ENCODE measurements around the gene ACSS1.

Gene ACSS1

DNA sequence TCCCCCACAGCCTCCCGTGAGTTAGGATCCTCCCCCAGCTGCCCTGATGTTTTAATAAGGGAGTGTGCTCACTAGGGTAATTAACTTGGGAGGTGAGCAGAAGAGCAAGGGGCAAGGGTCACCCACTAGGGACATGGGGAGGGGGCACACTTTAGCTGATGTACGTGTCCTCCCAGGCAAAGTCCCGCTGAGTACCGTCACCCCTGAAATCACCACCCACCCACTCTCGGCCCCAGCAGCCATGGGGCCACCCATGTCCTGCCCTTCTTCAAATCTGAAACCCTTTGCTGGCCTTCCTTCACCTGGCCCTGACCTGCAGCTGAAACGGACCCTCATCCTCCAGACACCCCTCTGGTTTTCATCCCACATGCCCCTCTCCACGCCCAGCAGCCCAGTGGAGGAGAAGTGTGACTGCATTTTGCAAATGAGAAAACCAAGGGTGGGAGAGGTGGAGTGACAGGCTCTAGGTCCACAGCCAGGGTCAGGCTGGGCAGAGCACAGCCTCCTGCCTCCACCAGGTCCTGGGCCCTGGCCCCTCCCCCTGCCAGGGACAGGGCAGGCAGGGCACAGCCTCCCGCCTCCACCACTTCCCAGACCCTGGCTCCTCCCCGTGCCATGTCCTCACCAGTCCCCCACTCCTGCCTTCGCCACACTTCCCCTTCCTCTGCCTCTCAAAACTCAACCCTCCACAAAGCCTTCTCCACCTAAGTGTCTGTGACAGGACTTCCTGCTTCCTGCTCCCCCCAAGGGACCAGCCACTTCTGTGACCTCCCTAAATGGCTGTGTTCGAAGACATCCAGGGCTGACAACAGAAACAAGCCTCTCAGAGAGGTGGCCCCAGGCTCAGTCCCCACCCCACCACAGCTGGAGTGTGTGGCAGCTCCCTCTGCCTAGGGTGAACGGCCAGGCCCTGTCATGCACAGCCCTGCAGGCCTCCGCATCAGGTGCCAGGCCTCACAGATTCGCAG, 15.1 kb downstream of the ACSS1 start:
- TF ChIP-seq TOX (CRISPR knock-in tag; IDR thresholded peaks at IDR 0.05; ENCODE audit: borderline replicate concordance) (no peak), OSR1 (CRISPR knock-in tag; IDR thresholded peaks at IDR 0.05) (no peak), BACH2 (CRISPR knock-in tag; IDR thresholded peaks at IDR 0.05; ENCODE audit: borderline replicate concordance) (no peak), ZC3H10 (CRISPR knock-in tag; IDR thresholded peaks at IDR 0.05) (no peak), ISL1 (CRISPR knock-in tag; IDR thresholded peaks at IDR 0.05) (no peak), TCF4 (CRISPR knock-in tag; IDR thresholded peaks at IDR 0.05; ENCODE audit: borderline replicate concordance) (no peak), ZNF8 (CRISPR knock-in tag; IDR thresholded peaks at IDR 0.05) (no peak), ZFP3 (CRISPR knock-in tag; IDR thresholded peaks at IDR 0.05) (no peak), ZNF565 (CRISPR knock-in tag; conservative IDR thresholded peaks at IDR 0.05; ENCODE audit: low read depth) (no peak), PPARA (CRISPR knock-in tag; IDR thresholded peaks at IDR 0.05; ENCODE audit: borderline replicate concordance) (no peak), ZNF70 (CRISPR knock-in tag; IDR thresholded peaks at IDR 0.05) (no peak)
- TF ChIP-seq, protein P1, sequence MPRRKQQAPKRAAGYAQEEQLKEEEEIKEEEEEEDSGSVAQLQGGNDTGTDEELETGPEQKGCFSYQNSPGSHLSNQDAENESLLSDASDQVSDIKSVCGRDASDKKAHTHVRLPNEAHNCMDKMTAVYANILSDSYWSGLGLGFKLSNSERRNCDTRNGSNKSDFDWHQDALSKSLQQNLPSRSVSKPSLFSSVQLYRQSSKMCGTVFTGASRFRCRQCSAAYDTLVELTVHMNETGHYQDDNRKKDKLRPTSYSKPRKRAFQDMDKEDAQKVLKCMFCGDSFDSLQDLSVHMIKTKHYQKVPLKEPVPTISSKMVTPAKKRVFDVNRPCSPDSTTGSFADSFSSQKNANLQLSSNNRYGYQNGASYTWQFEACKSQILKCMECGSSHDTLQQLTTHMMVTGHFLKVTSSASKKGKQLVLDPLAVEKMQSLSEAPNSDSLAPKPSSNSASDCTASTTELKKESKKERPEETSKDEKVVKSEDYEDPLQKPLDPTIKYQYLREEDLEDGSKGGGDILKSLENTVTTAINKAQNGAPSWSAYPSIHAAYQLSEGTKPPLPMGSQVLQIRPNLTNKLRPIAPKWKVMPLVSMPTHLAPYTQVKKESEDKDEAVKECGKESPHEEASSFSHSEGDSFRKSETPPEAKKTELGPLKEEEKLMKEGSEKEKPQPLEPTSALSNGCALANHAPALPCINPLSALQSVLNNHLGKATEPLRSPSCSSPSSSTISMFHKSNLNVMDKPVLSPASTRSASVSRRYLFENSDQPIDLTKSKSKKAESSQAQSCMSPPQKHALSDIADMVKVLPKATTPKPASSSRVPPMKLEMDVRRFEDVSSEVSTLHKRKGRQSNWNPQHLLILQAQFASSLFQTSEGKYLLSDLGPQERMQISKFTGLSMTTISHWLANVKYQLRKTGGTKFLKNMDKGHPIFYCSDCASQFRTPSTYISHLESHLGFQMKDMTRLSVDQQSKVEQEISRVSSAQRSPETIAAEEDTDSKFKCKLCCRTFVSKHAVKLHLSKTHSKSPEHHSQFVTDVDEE (CRISPR knock-in tag; IDR thresholded peaks at IDR 0.05) = no peak
- TF ChIP-seq, protein P2, sequence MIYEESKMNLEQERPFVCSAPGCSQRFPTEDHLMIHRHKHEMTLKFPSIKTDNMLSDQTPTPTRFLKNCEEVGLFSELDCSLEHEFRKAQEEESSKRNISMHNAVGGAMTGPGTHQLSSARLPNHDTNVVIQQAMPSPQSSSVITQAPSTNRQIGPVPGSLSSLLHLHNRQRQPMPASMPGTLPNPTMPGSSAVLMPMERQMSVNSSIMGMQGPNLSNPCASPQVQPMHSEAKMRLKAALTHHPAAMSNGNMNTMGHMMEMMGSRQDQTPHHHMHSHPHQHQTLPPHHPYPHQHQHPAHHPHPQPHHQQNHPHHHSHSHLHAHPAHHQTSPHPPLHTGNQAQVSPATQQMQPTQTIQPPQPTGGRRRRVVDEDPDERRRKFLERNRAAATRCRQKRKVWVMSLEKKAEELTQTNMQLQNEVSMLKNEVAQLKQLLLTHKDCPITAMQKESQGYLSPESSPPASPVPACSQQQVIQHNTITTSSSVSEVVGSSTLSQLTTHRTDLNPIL (CRISPR knock-in tag; IDR thresholded peaks at IDR 0.05; ENCODE audit: low read depth) = no peak
- TF ChIP-seq, protein P3, sequence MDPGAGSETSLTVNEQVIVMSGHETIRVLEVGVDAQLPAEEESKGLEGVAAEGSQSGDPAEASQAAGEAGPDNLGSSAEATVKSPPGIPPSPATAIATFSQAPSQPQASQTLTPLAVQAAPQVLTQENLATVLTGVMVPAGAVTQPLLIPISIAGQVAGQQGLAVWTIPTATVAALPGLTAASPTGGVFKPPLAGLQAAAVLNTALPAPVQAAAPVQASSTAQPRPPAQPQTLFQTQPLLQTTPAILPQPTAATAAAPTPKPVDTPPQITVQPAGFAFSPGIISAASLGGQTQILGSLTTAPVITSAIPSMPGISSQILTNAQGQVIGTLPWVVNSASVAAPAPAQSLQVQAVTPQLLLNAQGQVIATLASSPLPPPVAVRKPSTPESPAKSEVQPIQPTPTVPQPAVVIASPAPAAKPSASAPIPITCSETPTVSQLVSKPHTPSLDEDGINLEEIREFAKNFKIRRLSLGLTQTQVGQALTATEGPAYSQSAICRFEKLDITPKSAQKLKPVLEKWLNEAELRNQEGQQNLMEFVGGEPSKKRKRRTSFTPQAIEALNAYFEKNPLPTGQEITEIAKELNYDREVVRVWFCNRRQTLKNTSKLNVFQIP (CRISPR knock-in tag; IDR thresholded peaks at IDR 0.05; ENCODE audit: borderline replicate concordance, low read depth) = no peak
- no peak for ATAC-seq

DNA sequence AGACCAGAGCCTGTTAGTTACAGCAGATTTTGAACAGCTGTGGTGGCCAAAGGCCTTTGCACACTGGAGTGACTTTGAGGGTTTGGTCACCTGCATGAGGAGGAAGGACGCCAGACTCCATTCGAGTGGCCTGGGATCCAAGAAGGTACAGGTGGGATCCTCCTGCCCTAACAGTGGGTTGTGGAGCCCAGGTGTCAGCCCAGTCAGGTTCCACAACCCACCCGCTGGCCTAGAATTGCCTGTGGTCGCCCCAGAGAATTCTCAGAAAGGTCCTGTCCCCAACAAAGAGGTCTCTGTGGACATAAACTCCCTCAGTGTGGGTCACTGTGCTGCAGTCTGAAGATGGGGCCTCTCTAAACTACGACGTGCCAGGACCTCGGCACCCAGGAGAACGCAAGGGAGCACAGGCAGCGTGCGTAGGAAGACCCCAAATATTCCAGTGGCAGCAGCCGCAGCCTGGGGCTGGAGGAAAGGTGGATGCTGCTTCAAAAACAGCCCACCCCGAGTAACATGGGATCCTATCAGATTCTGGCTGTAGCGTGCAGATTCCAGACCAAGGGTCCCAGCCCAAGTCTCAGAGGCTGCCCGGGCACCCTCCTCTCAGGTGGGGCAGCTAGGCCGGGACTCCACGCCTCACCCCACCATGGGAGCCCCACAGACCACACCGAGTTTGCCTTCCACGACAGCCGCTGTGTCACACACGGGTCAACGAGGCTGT, 16.0 kb downstream of the ACSS1 start:
- ATAC-seq = no peak
- TF ChIP-seq, protein P1 (CRISPR knock-in tag; IDR thresholded peaks at IDR 0.05) = no peak
- TF ChIP-seq SNAI2 (CRISPR knock-in tag; IDR thresholded peaks at IDR 0.05) (no peak), TCF4 (CRISPR knock-in tag; IDR thresholded peaks at IDR 0.05; ENCODE audit: borderline replicate concordance) (no peak), ZFP30 (CRISPR knock-in tag; IDR thresholded peaks at IDR 0.05) (no peak), ZNF70 (CRISPR knock-in tag; IDR thresholded peaks at IDR 0.05) (no peak), ARNTL (CRISPR knock-in tag; IDR thresholded peaks at IDR 0.05; ENCODE audit: borderline replicate concordance, low read depth) (no peak), TOX (CRISPR knock-in tag; IDR thresholded peaks at IDR 0.05; ENCODE audit: borderline replicate concordance) (no peak), ZC3H10 (CRISPR knock-in tag; IDR thresholded peaks at IDR 0.05) (no peak), CSDC2 (CRISPR knock-in tag; IDR thresholded peaks at IDR 0.05) (no peak), RARB (CRISPR knock-in tag; IDR thresholded peaks at IDR 0.05) (no peak), BACH2 (CRISPR knock-in tag; IDR thresholded peaks at IDR 0.05; ENCODE audit: borderline replicate concordance) (no peak), OSR1 (CRISPR knock-in tag; IDR thresholded peaks at IDR 0.05) (no peak), GLIS3 (CRISPR knock-in tag; IDR thresholded peaks at IDR 0.05) (no peak), ZNF8 (CRISPR knock-in tag; IDR thresholded peaks at IDR 0.05) (no peak), ESRRG (CRISPR knock-in tag; IDR thresholded peaks at IDR 0.05) (no peak), ISL1 (CRISPR knock-in tag; IDR thresholded peaks at IDR 0.05) (no peak), ZNF565 (CRISPR knock-in tag; conservative IDR thresholded peaks at IDR 0.05; ENCODE audit: low read depth) (no peak)
- TF ChIP-seq, protein P4, sequence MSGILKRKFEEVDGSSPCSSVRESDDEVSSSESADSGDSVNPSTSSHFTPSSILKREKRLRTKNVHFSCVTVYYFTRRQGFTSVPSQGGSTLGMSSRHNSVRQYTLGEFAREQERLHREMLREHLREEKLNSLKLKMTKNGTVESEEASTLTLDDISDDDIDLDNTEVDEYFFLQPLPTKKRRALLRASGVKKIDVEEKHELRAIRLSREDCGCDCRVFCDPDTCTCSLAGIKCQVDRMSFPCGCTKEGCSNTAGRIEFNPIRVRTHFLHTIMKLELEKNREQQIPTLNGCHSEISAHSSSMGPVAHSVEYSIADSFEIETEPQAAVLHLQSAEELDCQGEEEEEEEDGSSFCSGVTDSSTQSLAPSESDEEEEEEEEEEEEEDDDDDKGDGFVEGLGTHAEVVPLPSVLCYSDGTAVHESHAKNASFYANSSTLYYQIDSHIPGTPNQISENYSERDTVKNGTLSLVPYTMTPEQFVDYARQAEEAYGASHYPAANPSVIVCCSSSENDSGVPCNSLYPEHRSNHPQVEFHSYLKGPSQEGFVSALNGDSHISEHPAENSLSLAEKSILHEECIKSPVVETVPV (CRISPR knock-in tag; IDR thresholded peaks at IDR 0.05) = no peak
- TF ChIP-seq, protein P3 (CRISPR knock-in tag; IDR thresholded peaks at IDR 0.05; ENCODE audit: borderline replicate concordance, low read depth) = no peak

Measured in SK-N-SH treated with all-trans-retinoic acid at 6 μM for 48 hours (cell line).